Measurements from ENCODE around the gene KCTD3. TPM values are rescaled to one million over a fixed set of nuclear protein-coding genes. Genes with fewer than 3 reads are reported as not detected.

The KCTD3 gene
- total and polyA plus RNA-seq, 2 of the 13 experiments (the other 11 are each of a cell fraction or from before 2014, with no cell fraction given): 49.8 to 68.1 TPM

- no peak for TF ChIP-seq ZFP36 (IDR thresholded peaks at IDR 0.05; ENCODE audit: borderline replicate concordance, low read depth, low read length, partially characterized antibody)
- 0 out of 2 replicates have a peak, but pooled peaks have one; percentile 15 for TF ChIP-seq ETV5 (CRISPR knock-in tag; IDR thresholded peaks at IDR 0.05; ENCODE audit: borderline replicate concordance)
- TF ChIP-seq SOX13 (IDR thresholded peaks at IDR 0.05): no peak
- TF ChIP-seq SOX13 (CRISPR knock-in tag; conservative IDR thresholded peaks at IDR 0.05 in 1 of 2, IDR thresholded peaks at IDR 0.05 in 1 of 2): peak in 1 of 2 experiments; percentile 64; a peak in 2 of 4 replicates
- TF ChIP-seq ZNF430 (CRISPR knock-in tag; IDR thresholded peaks at IDR 0.05): peak; percentile 84; the same call in 1 of the 2 replicates
- no peak for TF ChIP-seq U2AF2 (IDR thresholded peaks at IDR 0.05; ENCODE audit: low read depth, low read length)
- TF ChIP-seq ZNF292 (CRISPR knock-in tag; IDR thresholded peaks at IDR 0.05; ENCODE audit: borderline replicate concordance, low read depth): no peak
- 0 out of 2 replicates have a peak, but pooled peaks have one; percentile 34 for TF ChIP-seq ZBTB34 (CRISPR knock-in tag; IDR thresholded peaks at IDR 0.05)
- TF ChIP-seq ZNF619 (CRISPR knock-in tag; IDR thresholded peaks at IDR 0.05): no peak
- TF ChIP-seq CEBPZ (IDR thresholded peaks at IDR 0.05; ENCODE audit: low read length): no peak
- no peak for TF ChIP-seq ATF1 (CRISPR knock-in tag; IDR thresholded peaks at IDR 0.05)
- peak; percentile 52; the same call in 1 of the 2 replicates for TF ChIP-seq ARNT2 (CRISPR knock-in tag; IDR thresholded peaks at IDR 0.05; ENCODE audit: low read depth)
- peak; percentile 73 for TF ChIP-seq SAP130 (CRISPR knock-in tag; IDR thresholded peaks at IDR 0.05; ENCODE audit: low read depth)
- no peak for TF ChIP-seq NFAT5 (CRISPR knock-in tag; IDR thresholded peaks at IDR 0.05)
- peak; percentile 77 for TF ChIP-seq THAP11 (CRISPR knock-in tag; IDR thresholded peaks at IDR 0.05)
- TF ChIP-seq ZNF766 (CRISPR knock-in tag; IDR thresholded peaks at IDR 0.05; ENCODE audit: borderline replicate concordance): no peak
- TF ChIP-seq IKZF5 (CRISPR knock-in tag; IDR thresholded peaks at IDR 0.05): peak; percentile 81
These were observed at the start of gene KCTD3 (continued) for GRCh38 chr1:215566556-215567490.

Measured in HepG2 (cell line).